GM19468 (cell line): ENCODE measurements around the gene ACOT7.
"Not testable (repeated sequence)": the region's sequence is repeated elsewhere in the genome, so short reads cannot be mapped to it uniquely, and the experiment has no call there.

ENCODE experiments used
- ATAC-seq: cut with Tn5 transposase; IDR thresholded peaks from one replicate; pipeline ENCODE4 v1.9.1; 2021; ENCODE audit warnings: mild to moderate bottlenecking, moderate library complexity, moderate number of reproducible peaks; ENCODE audit not compliant: unreplicated experiment; ENCODE audit errors: extremely low read depth

ACOT7 gene

DNA sequence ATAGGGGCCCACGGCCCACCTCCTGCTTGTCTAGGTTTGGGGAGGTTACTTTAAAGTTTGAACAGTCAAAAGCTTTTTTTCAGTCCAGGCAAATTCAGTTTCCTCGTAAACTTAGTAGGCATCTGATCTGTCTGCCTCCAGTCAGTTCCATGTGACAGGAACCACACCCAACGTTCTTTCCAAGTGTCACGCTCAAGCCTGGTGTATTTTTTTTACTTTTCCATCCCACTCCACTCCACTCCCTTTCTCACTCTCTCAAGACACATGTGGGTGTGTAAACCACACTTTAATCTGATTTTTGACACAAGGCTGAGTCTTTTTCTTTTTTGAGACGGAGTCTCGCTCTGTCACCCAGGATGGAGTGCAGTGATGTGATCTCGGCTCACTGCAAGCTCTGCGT, 72.4 kb downstream of the ACOT7 start:
- ATAC-seq, result no peak

- no peak for ATAC-seq
Measured at GRCh38 chr1:6317098-6317760, 76.3 kb downstream of the ACOT7 start.

DNA sequence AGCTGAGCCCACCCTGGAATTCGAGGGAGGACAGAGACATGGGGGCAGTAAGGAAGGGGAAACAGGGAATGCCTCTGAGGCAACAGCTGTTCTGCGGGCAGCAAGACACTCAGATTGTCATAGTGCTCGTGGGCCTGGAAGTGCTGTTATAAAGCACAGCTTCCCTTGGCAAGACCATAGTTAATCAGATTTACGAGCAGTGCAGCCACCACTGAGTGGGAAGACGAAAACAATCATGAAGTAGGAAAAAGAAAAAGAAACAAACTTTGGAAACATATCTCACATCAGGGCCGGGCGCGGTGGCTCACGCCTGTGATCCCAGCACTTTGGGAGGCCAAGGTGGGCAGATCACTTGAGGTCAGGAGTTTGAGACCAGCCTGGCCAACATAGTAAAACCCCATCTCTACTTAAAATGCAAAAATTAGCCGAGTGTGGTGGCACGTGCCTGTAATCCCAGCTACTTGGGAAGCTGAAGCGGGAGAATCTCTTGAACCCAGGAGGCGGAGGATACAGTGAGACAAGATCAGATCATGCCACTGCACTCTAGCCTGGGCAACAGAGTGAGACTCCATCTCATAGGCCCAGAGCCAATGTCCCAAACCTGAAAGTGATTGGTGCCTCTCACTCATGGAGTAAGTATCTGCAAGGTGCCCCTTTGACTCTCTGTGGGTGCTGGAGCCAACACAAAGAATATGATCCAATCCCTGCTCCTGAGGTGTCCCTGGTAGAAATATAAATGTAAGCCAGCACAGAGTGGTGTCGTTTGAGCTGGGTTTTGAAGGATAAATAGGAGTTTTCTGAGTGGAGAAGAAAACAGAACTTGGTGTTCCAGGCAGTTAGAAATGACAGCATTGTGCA, 77.1 kb downstream of the ACOT7 start:
- ATAC-seq, result no peak

GRCh38 chr1:6314503-6314902, 79.1 kb downstream of the ACOT7 start:
- no peak for ATAC-seq

DNA sequence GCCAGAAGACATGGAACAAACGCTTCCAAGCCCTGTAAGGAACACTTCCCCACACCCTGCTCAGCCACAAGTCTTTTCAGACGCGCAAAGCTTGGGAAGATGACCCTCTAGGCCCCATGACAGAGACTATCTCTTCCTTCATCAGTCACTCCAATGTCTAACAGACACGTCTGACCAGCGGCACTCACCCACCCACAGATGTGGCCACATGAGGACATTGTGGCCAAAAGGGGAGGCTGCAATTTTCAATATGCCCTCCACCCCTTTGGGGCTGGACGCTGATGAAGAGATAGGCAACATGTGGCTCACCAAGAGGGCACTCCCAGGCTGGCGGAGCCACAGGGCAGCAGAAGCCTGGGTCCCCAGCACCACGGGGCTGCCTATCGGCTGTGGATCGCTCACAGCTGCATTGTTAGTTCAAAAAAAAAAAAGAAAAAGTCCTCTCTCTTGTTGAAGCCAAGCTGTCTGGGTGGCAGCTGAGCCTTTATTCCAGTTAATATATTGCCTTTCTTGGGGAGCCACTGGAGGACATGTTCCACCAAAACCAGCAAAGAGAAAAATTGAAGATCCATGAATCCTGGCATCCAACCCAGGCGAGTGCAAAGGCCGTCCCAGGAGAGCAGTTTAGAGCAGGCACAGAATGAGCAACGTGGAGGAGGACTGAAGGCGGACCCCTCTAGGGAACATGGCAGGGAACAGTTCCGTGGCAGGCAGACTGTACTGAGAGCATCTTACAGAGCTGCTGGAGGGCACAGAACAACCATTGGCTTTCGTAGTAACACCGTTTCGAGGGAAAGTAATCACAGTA, 80.0 kb downstream of the ACOT7 start:
- no peak for ATAC-seq

DNA sequence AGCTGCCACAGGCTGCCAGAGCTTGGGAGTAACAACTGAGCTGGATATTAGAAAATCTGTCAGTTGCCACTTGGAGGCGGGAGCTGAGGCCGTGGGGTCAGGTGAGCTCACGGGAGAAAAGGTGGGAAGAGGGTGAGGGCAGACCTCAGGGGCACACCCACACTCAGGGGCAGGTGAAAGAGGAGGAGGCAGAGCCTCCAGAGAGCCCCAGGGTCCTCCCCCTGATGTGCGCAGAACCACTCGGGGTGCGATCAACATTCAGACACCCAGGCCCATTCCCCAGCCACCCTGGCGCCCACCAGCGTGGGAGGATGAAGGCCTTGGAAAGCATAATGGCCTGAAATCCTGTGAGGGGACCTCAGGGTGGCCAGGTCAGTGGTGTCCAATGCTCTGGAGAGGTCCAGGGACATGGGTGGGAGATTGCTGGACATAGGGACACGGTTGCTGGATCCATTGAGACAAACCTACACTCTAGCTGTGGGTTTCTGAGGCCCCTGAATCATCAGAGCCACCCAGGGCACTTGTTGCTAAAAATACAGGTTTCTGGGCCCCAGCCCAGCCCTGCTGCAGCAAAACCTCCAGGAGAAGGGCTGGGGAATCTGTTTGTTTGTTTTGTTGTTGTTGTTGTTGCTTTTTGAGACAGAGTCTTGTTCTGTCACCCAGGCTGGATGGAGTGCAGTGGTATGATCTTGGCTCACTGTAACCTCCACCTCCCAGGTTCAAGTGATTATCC, 83.3 kb downstream of the ACOT7 start:
- ATAC-seq, result no peak

DNA sequence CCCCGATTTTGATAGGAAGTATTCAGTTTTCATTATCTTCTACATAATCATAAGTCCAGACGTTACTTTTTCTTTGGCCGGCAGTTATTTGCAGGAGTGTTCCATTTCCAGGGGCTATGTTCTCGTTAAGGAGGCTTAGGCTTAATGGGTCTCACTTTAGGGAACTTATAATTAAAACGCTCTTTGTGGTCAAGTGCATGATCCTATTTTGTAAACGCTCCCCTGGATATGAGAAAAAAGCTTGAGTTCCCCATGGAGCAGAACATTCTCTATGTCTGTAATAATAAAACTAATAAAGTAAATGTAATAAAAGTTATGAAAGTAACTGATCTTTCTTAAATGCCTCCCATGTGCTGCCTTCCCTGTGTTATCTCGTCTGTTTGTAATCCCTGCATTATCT, 84.0 kb downstream of the ACOT7 start:
- no peak for ATAC-seq

GRCh38 chr1:6308449-6308848, 85.1 kb downstream of the ACOT7 start:
- ATAC-seq, result no peak

- not testable (repeated sequence) for ATAC-seq
Measured at GRCh38 chr1:6307682-6308081, 85.9 kb downstream of the ACOT7 start.

DNA sequence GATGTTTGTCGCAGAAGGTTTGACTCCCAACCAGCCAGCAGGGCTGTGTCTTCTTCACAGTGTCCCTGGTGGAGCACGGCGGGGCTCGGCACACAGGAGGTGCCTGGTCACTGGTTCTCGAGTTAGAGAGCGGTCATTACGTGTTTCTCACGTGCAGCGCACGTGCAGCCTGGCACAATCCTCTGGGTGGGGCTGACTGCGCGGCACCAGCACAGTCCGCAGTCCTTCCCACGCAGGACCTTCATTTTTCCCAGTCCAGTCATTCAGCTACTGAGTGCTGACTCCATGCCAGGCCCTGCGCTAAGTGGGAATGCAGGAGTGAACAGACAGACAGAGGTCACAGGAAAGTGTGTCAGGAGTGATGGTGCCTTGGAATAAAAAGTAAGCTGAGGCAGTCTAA, 86.5 kb downstream of the ACOT7 start:
- no peak for ATAC-seq

- no peak for ATAC-seq
Measured at GRCh38 chr1:6303397-6304012, 90.1 kb downstream of the ACOT7 start.

- no peak for ATAC-seq
Measured at GRCh38 chr1:6302568-6302967, 91.0 kb downstream of the ACOT7 start.

- ATAC-seq, result no peak
Measured at GRCh38 chr1:6301526-6301925, 92.0 kb downstream of the ACOT7 start.

DNA sequence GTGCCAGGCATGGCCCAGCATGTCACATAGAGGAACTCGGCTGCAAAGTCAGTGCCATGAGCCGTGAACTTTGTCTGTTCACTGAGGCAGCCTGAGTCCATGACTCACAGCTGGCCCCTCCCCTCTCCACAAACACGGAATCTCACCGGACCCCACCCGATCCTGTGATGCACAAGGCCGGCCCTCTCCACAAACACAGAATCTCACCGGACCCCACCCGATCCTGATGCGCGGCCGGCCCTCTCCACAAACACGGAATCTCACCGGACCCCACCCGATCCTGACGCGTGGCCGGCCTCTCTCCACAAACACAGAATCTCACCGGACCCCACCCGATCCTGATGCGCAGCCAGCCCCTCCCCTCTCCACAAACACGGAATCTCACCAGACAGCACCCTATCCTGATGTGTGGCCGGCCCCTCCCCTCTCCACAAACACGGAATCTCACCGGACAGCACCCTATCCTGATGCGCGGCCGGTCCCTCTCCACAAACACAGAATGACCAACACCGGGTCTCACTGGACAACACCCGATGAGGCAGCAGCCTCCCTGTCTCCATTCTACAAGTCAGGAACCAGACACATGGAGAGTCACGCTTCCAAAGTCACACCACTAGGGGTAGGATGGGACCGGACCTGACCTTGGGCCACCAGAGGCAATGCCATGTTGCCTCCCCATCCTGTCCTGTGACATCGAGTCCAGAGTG, 93.1 kb downstream of the ACOT7 start:
- ATAC-seq, result no peak

DNA sequence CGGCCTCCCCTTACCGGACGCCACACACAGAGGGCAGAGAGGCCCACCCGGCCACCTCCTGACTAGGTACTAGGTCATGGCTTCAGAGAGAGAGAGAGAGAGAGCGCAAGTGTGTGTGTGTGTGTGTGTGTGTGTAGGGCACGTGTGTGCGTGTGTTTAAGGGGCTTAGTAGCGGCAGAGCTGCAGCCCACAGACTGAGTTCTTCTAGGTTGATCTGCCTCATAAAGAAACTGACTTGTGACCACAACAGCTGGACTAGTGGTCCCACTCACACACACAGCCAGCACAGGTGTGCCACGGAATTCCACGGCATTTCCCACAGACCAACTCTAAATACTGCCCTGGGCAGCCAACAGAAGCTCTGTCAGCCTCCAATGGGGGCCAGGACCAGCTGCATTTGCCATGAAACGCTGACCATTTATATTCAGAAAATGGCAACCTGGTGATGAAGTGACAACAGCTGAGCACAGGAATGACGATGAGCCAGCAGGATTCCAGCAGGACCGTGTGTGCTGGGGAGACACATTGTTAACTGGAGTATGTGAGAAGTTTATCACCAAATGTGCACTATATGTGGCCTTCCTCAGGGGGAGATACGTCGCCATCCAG, 93.9 kb downstream of the ACOT7 start:
- ATAC-seq, result no peak

DNA sequence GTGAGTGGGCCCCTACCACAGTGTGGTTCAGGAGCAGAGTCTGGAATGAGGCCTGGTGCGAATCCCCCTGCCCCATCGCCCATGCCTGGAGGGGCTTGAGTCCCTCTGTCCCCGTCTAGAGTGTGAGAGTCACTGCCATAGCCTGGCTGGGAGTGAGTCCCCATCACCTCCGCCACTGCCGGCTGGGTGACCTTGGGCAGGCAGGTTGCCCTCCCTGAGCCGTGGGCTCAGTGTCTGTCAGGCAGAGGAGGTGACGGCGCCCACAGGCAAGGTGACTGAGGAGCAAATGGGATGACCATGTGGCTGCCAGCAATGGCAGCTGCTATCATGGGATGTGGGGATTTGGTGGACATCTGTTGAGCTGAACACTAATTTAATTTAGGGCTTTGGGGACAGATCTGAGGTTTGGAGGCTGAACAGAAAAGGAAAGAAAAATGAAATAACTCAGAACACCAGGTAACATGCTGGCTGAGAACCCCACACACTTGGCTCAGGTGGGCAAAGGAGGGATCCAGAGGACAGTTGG, 94.6 kb downstream of the ACOT7 start:
- ATAC-seq, result no peak

DNA sequence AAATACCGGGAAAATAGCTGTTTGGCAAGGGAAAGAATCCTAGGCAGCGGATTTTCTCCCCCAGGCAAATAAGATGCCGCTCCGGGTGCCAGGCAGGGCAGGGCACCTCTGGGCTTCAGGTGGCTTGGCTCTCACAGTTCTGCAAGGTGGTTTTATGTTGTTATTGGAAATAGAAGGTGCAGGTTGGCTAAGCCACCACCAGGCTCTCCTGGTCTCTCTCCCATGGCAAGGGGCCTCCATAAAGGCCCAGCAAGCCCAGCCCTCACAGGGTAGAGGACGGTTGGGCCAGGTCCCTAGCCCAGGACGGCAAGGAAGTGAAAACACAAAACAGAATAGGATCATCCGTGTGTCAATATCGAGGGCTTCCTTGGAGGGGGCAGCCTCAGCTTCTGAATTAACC, 95.0 kb downstream of the ACOT7 start:
- ATAC-seq, result no peak

DNA sequence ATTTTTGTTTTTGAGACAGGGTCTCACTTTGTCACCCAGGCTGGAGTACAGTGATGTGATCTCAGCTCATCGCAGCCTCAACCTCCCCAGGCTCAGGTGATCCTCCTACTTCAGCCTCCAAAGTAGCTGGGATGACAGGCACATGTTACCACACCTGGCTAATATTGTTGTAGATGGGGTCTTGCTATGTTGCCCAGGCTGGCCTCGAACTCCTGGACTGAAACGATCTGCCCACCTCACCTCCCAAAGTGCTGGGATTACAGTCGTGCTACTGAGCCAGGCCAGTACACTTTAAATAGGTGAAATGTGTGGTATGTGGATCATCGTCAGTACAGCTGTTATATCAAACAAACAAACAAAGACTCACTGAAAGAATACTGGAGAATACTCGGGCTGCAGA, 97.7 kb downstream of the ACOT7 start:
- ATAC-seq, result no peak
